ENCODE data around the gene VWF. TPM values are rescaled to one million over a fixed set of nuclear protein-coding genes. Genes with fewer than 3 reads are reported as not detected.
A peak's percentile ranks its signal among the peaks of the same experiment; 100 is the strongest.

Gene VWF
- total RNA-seq, 1 donor = 0.72 TPM

- Histone ChIP-seq H3K79me2 (ENCODE audit: insufficient read depth, low read length) (no peaks in the 10 kb centered on the region), H3K4me1 (ENCODE audit: insufficient read depth, low read length) (peaks cover 31% of the 10 kb centered on the region), H3K27me3 (ENCODE audit: insufficient read depth, low read length) (no peaks in the 10 kb centered on the region), H3K36me3 (ENCODE audit: insufficient read depth, low read length) (no peaks in the 10 kb centered on the region), H3K27ac (ENCODE audit: low read depth, low read length) (peak overlapping the region; percentile 57), H2AFZ (ENCODE audit: low read length) (no peak overlapping the region), H4K20me1 (ENCODE audit: insufficient read depth, low read length) (no peaks in the 10 kb centered on the region), H3K9me3 (ENCODE audit: low read depth, low read length) (no peaks in the 10 kb centered on the region), H3K4me3 (ENCODE audit: insufficient read depth, low read length) (peak overlapping the region; percentile 2), H3K4me2 (ENCODE audit: insufficient read depth, low read length) (peak overlapping the region; percentile 65)
- DNase-seq (ENCODE audit: insufficient read length, low spot score, missing footprints) = peak; percentile 97
- TF ChIP-seq CTCF (IDR thresholded peaks at IDR 0.05; ENCODE audit: extremely low read depth, low read depth, low read length) = no peak
Observed at GRCh38 chr12:6069437-6070093, 54.9 kb downstream of the VWF start.

- Histone ChIP-seq H4K20me1 (ENCODE audit: insufficient read depth, low read length) (no peaks in the 10 kb centered on the region), H3K27me3 (ENCODE audit: insufficient read depth, low read length) (no peaks in the 10 kb centered on the region), H3K4me3 (ENCODE audit: insufficient read depth, low read length) (no peak overlapping the region), H2AFZ (ENCODE audit: low read length) (no peak overlapping the region), H3K27ac (ENCODE audit: low read depth, low read length) (no peak overlapping the region), H3K36me3 (ENCODE audit: insufficient read depth, low read length) (no peaks in the 10 kb centered on the region), H3K4me1 (ENCODE audit: insufficient read depth, low read length) (peaks cover 29% of the 10 kb centered on the region), H3K79me2 (ENCODE audit: insufficient read depth, low read length) (no peaks in the 10 kb centered on the region), H3K4me2 (ENCODE audit: insufficient read depth, low read length) (no peak overlapping the region), H3K9me3 (ENCODE audit: low read depth, low read length) (no peaks in the 10 kb centered on the region)
- TF ChIP-seq CTCF (IDR thresholded peaks at IDR 0.05; ENCODE audit: extremely low read depth, low read depth, low read length) = no peak
- no peak for DNase-seq (ENCODE audit: insufficient read length, low spot score, missing footprints)
Observed at GRCh38 chr12:6068227-6068626, 56.2 kb downstream of the VWF start.

DNA sequence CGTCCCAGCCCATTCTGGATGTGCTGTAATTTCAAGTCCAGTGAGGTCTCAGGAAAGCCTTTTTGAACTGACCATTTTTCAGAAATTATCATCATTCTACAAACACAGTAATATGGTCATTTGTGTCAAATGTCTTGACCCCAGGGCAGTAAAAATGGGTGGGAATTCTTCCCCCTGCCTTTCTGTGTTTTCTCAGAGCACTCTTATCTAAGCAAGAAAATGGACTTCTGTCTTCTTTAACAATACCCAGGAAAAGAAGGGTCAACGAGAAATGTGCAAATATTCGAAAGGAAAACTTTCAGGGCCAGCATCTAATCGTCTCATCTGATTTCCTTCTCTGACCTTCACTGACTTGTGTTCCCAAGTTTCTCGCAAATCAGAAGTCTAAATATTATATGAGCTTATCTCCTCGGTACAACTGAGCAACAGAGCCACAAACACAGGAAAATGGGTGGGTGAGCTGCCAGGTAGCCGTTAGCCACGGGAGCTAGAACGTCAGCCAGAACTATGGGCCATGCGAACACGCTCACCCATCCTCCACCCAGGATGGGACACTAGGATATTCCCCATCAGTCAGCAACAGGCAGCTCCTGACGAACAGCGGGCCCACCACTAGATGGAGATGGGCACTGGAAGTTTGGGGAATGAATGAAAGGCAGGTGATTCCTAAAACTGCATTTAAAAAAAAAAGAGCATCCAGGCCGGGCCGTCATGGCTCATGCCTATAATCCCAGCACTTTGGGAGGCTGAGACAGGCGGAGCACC lies 57.1 kb downstream of the VWF start:
- peak; percentile 86 for DNase-seq (ENCODE audit: insufficient read length, low spot score, missing footprints)
- Histone ChIP-seq H3K36me3 (ENCODE audit: insufficient read depth, low read length) (no peaks in the 10 kb centered on the region), H3K27me3 (ENCODE audit: insufficient read depth, low read length) (no peaks in the 10 kb centered on the region), H3K4me3 (ENCODE audit: insufficient read depth, low read length) (no peak overlapping the region), H3K79me2 (ENCODE audit: insufficient read depth, low read length) (no peaks in the 10 kb centered on the region), H2AFZ (ENCODE audit: low read length) (no peak overlapping the region), H3K4me2 (ENCODE audit: insufficient read depth, low read length) (no peak overlapping the region), H4K20me1 (ENCODE audit: insufficient read depth, low read length) (no peaks in the 10 kb centered on the region), H3K27ac (ENCODE audit: low read depth, low read length) (no peak overlapping the region), H3K9me3 (ENCODE audit: low read depth, low read length) (no peaks in the 10 kb centered on the region), H3K4me1 (ENCODE audit: insufficient read depth, low read length) (peaks cover 21% of the 10 kb centered on the region)
- TF ChIP-seq CTCF (IDR thresholded peaks at IDR 0.05; ENCODE audit: extremely low read depth, low read depth, low read length) = peak; percentile 57

DNA sequence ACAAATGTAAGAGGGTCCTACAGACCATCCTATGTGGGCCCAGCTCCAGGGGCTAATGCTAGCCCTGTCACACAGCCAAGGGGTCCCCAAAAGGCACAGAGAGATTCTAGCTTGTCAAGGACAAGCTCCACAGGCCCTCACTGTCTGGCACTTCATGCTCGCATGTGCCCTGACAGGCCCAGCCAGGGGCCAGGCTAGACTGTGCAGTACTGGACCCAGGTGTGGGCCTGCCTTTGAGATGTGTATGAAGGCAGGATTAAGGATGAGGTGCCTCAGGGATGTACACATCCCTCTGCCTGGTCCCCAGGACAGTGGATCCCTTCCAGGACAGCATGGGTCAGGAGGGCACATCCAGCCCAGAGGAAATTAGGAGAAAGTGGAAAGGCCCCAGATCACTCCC lies 57.8 kb downstream of the VWF start:
- Histone ChIP-seq H3K9me3 (ENCODE audit: low read depth, low read length) (no peaks in the 10 kb centered on the region), H3K79me2 (ENCODE audit: insufficient read depth, low read length) (no peaks in the 10 kb centered on the region), H3K27ac (ENCODE audit: low read depth, low read length) (no peak overlapping the region), H3K36me3 (ENCODE audit: insufficient read depth, low read length) (no peaks in the 10 kb centered on the region), H3K4me1 (ENCODE audit: insufficient read depth, low read length) (peaks cover 22% of the 10 kb centered on the region), H3K4me2 (ENCODE audit: insufficient read depth, low read length) (no peak overlapping the region), H3K4me3 (ENCODE audit: insufficient read depth, low read length) (no peak overlapping the region), H3K27me3 (ENCODE audit: insufficient read depth, low read length) (no peaks in the 10 kb centered on the region), H4K20me1 (ENCODE audit: insufficient read depth, low read length) (no peaks in the 10 kb centered on the region), H2AFZ (ENCODE audit: low read length) (no peak overlapping the region)
- DNase-seq (ENCODE audit: insufficient read length, low spot score, missing footprints) = no peak
- TF ChIP-seq CTCF (IDR thresholded peaks at IDR 0.05; ENCODE audit: extremely low read depth, low read depth, low read length) = no peak

Data from osteoblast (primary cell).